Measurements from ENCODE around the gene DEFB127. TPM values are rescaled to one million over a fixed set of nuclear protein-coding genes. Genes with fewer than 3 reads are reported as not detected.
"Not testable (repeated sequence)": the region's sequence is repeated elsewhere in the genome, so short reads cannot be mapped to it uniquely, and the experiment has no call there.

DEFB127 gene
- polyA plus RNA-seq, 3 donors, result not detected

GRCh38 chr20:199996-200395 is 42.7 kb downstream of the DEFB127 start:
- Histone ChIP-seq H3K4me1 (ENCODE audit: control insufficient read depth in 1 of 2, insufficient read depth in 2 of 2, low read length in 2 of 2) (no peaks in the 10 kb centered on the region), H2AFZ (ENCODE audit: insufficient read depth, low read depth, low read length, poor library complexity, severe bottlenecking) (no peak overlapping the region), H3K79me2 (ENCODE audit: insufficient read depth, low read length) (no peaks in the 10 kb centered on the region), H3K36me3 (replicated peaks in 1 of 2; ENCODE audit: control insufficient read depth in 1 of 2, insufficient read depth in 2 of 2, low read length in 2 of 2) (no peaks in the 10 kb centered on the region), H3K4me2 (replicated peaks; ENCODE audit: extremely low read depth, low read length, poor library complexity, severe bottlenecking) (no peak overlapping the region), H4K20me1 (ENCODE audit: insufficient read depth, low read length) (no peaks in the 10 kb centered on the region), H3K4me3 (replicated peaks in 1 of 3; ENCODE audit: low read depth in 2 of 3, low read length in 3 of 3) (no peak overlapping the region), H3K9me3 (replicated peaks in 1 of 2; ENCODE audit: control insufficient read depth in 1 of 2, insufficient read depth in 1 of 2, low read length in 2 of 2) (no peaks in the 10 kb centered on the region), H3K9ac (ENCODE audit: insufficient read depth, low read length, poor library complexity, severe bottlenecking) (no peak overlapping the region), H3K27ac (ENCODE audit: low read depth in 1 of 2, low read length in 2 of 2) (no peak overlapping the region), H3K27me3 (ENCODE audit: control insufficient read depth in 2 of 2, insufficient read depth in 2 of 2, low read length in 2 of 2) (no peaks in the 10 kb centered on the region)
- intact Hi-C loops (cut with micrococcal nuclease), result no loop called here
- Mint-ChIP-seq H3K36me3 (no peaks in the 10 kb centered on the region), H3K9me3 (peaks cover 0 to 8% (median 4%) of the 10 kb centered on the region in 7 donors), H3K4me3 (no peak overlapping the region), H3K27me3 (ENCODE audit: low read depth in 3 of 3) (peaks cover 2 to 11% (median 5%) of the 10 kb centered on the region in 3 donors), H3K4me1 (no peaks in the 10 kb centered on the region), H3K27ac (no peak overlapping the region)
- no peak for TF ChIP-seq CTCF (IDR thresholded peaks at IDR 0.05)
- no peak for DNase-seq
- 31% methylated on average over 3 of the region's 4 CpGs for WGBS (ENCODE audit: insufficient coverage)

DNA sequence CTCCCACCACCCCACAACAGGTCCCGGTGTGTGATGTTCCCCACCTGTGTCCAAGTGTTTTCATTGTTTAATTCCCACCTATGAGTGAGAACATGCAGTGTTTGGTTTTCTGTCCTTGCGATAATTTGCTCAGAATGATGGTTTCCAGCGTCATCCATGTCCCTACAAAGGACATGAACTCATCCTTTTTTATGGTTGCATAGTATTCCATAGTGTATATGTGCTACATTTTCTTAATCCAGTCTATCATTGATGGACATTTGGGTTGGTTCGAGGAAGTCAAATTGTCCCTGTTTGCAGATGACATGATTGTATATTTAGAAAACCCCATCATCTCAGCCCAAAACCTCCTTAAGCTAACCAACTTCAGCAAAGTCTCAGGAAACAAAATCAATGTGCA is 46.4 kb downstream of the DEFB127 start:
- no CpG with 5 or more reads among the region's 4 CpGs for WGBS (ENCODE audit: insufficient coverage)
- H2AFZ ChIP-seq (ENCODE audit: insufficient read depth, low read depth, low read length, poor library complexity, severe bottlenecking); H3K4me2 ChIP-seq (replicated peaks; ENCODE audit: extremely low read depth, low read length, poor library complexity, severe bottlenecking); H3K9me3 Mint-ChIP-seq; H3K4me3 Mint-ChIP-seq; H3K9me3 ChIP-seq (replicated peaks in 1 of 2; ENCODE audit: control insufficient read depth in 1 of 2, insufficient read depth in 1 of 2, low read length in 2 of 2); H3K27me3 Mint-ChIP-seq (ENCODE audit: low read depth in 3 of 3); H3K36me3 Mint-ChIP-seq; H3K36me3 ChIP-seq (replicated peaks in 1 of 2; ENCODE audit: control insufficient read depth in 1 of 2, insufficient read depth in 2 of 2, low read length in 2 of 2); H3K27me3 ChIP-seq (ENCODE audit: control insufficient read depth in 2 of 2, insufficient read depth in 2 of 2, low read length in 2 of 2); H3K4me1 ChIP-seq (ENCODE audit: control insufficient read depth in 1 of 2, insufficient read depth in 2 of 2, low read length in 2 of 2); H3K4me3 ChIP-seq (replicated peaks in 1 of 3; ENCODE audit: low read depth in 2 of 3, low read length in 3 of 3); DNase-seq; intact Hi-C loops (cut with micrococcal nuclease); H4K20me1 ChIP-seq (ENCODE audit: insufficient read depth, low read length); H3K27ac ChIP-seq (ENCODE audit: low read depth in 1 of 2, low read length in 2 of 2); H3K9ac ChIP-seq (ENCODE audit: insufficient read depth, low read length, poor library complexity, severe bottlenecking); H3K4me1 Mint-ChIP-seq; H3K79me2 ChIP-seq (ENCODE audit: insufficient read depth, low read length); H3K27ac Mint-ChIP-seq: not testable (repeated sequence)

Other genes starting within 250 kb of the DEFB127 start
- gene DEFB125, start 69.8 kb upstream of the DEFB127 start, polyA plus RNA-seq, result not detected
- not detected for gene DEFB126, start 14.9 kb upstream of the DEFB127 start, polyA plus RNA-seq
- gene DEFB128, start 32.3 kb downstream of the DEFB127 start, polyA plus RNA-seq, result not detected
- gene DEFB129, start 69.8 kb downstream of the DEFB127 start, polyA plus RNA-seq, result not detected
- gene DEFB132, start 100.3 kb downstream of the DEFB127 start, polyA plus RNA-seq, result not detected
- gene C20orf96, start 133.3 kb downstream of the DEFB127 start, polyA plus RNA-seq, result 1 to 10 TPM in 1 of 3 donors, under 1 TPM in 2; 0.28 to 9.3 (median 0.88) TPM
- 1 to 10 TPM; 4.5 to 9.2 (median 5.6) TPM for gene ZCCHC3, start 140.1 kb downstream of the DEFB127 start, polyA plus RNA-seq
- gene SOX12, start 168.1 kb downstream of the DEFB127 start, polyA plus RNA-seq, result under 1 TPM; 0.03 to 0.51 (median 0.12) TPM
- gene NRSN2, start 189.7 kb downstream of the DEFB127 start, polyA plus RNA-seq, result under 1 TPM; 0.09 to 0.73 (median 0.56) TPM
- 10 to 100 TPM in 1 of 3 donors, 1 to 10 TPM in 2; 8.0 to 17.5 (median 9.4) TPM for gene TRIB3, start 223.3 kb downstream of the DEFB127 start, polyA plus RNA-seq